Keratinocyte (primary cell): ENCODE measurements around the gene RGL3.

Source experiments
- CTCF ChIP-seq, 3 experiments: IDR thresholded peaks in 1 of 3; conservative IDR thresholded peaks in 1 of 3; optimal IDR thresholded peaks in 1 of 3; 2 replicates in 2 of 3; 3 replicates in 1 of 3; pipeline versions ENCODE3 to v1.5.1; 2011; ENCODE audit warnings: low read length in 3 of 3, mild to moderate bottlenecking in 3 of 3, moderate library complexity in 2 of 3, control low read depth in 1 of 3, inconsistent platforms in 1 of 3; ENCODE audit not compliant: insufficient read depth in 2 of 3; ENCODE audit errors: extremely low read depth in 1 of 3
- EZH2 ChIP-seq: IDR thresholded peaks from one replicate; pipeline ENCODE4 v1.6.1; 2012; ENCODE audit warnings: inconsistent platforms, mild to moderate bottlenecking, low read length, moderate library complexity

- TF ChIP-seq CTCF (optimal IDR thresholded peaks at IDR 0.05 in 1 of 3, IDR thresholded peaks at IDR 0.05 in 1 of 3, conservative IDR thresholded peaks at IDR 0.05 in 1 of 3; ENCODE audit: extremely low read depth in 1 of 3, insufficient read depth in 2 of 3, low read length in 3 of 3) = no peak
- no peak for TF ChIP-seq EZH2
Measured at GRCh38 chr19:11375143-11375948, 43.8 kb downstream of the RGL3 start.
